PC-3 (cell line): Measurements from ENCODE around the gene AATF. TPM values are rescaled to one million over a fixed set of nuclear protein-coding genes. Genes with fewer than 3 reads are reported as not detected.

Experiments used
- ATAC-seq: fragments of 200-7000 bp; cut with Tn5 transposase; 2 replicates; pipeline ENCODE4 v1.9.1; 2020; ENCODE audit warnings: mild to moderate bottlenecking, moderate library complexity
- BruUV-seq: library from RNA; stranded (reverse); fragments of 400-500 nt; replicated peaks from 2 replicates; lab custom pipeline; 2021; lab: Mats Ljungman, UMichigan
- CTCF ChIA-PET: fragments of 300-600 bp; sonication (Branson Sonifier 250); formaldehyde crosslinking; loops from one replicate; lab custom pipeline; 2022; ENCODE audit warnings: antibody characterized with exemption; lab: Charles Lee
- POLR2A ChIA-PET: fragments of 300-600 bp; sonication (Branson Sonifier 250); formaldehyde crosslinking; loops from one replicate; lab custom pipeline; 2022; ENCODE audit warnings: antibody characterized with exemption; ENCODE audit not compliant: unreplicated experiment; lab: Charles Lee
- DNase-seq: peaks from one replicate; pipeline ENCODE4 v3.0.0-alpha.2; 2015
- H2AFZ ChIP-seq: fragments of 300-600 bp; sonication (generic); 2 replicates; pipeline ENCODE4 v1.6.0; 2016; ENCODE audit warnings: antibody characterized with exemption, low read length
- H3F3A ChIP-seq: fragments of 300-600 bp; sonication (generic); one replicate; pipeline ENCODE4 v1.6.0; 2017; ENCODE audit warnings: antibody characterized with exemption, low read length, control low read depth, mild to moderate bottlenecking; ENCODE audit not compliant: unreplicated experiment
- H3K27ac ChIP-seq: fragments of 300-600 bp; sonication (generic); 2 replicates; pipeline ENCODE4 v1.5.1; 2016; ENCODE audit warnings: mild to moderate bottlenecking, low read length
- H3K27me3 ChIP-seq: fragments of 300-600 bp; sonication (generic); 2 replicates; pipeline ENCODE4 v1.6.1; 2016; ENCODE audit warnings: low read length, mixed read lengths
- H3K36me3 ChIP-seq: fragments of 300-600 bp; sonication (generic); 2 replicates; pipeline ENCODE4 v1.6.1; 2016; ENCODE audit warnings: low read depth, mixed run types, low read length, mixed read lengths
- H3K4me1 ChIP-seq: fragments of 300-600 bp; sonication (generic); 2 replicates; pipeline ENCODE4 v1.5.1; 2016; ENCODE audit warnings: low read length; ENCODE audit not compliant: insufficient read depth
- H3K4me2 ChIP-seq: fragments of 300-600 bp; sonication (generic); 2 replicates; pipeline ENCODE4 v1.6.0; 2016; ENCODE audit warnings: low read length
- H3K4me3 ChIP-seq: fragments of 300-600 bp; sonication (generic); 2 replicates; pipeline ENCODE4 v1.5.1; 2016; ENCODE audit warnings: mild to moderate bottlenecking, low read length, mixed read lengths
- H3K79me2 ChIP-seq: fragments of 300-600 bp; sonication (generic); 2 replicates; pipeline ENCODE4 v1.6.1; 2017; ENCODE audit warnings: low read length, mixed read lengths
- H3K9ac ChIP-seq: fragments of 300-600 bp; sonication (generic); 2 replicates; pipeline ENCODE4 v1.6.0; 2016; ENCODE audit warnings: mild to moderate bottlenecking, low read length
- H3K9me2 ChIP-seq: fragments of 300-600 bp; sonication (generic); replicated peaks from 2 replicates; pipeline ENCODE4 v1.6.1; 2016; ENCODE audit warnings: mixed run types, low read length, mixed read lengths
- H3K9me3 ChIP-seq: fragments of 300-600 bp; sonication (generic); 2 replicates; pipeline ENCODE4 v1.6.1; 2016; ENCODE audit warnings: low read length, mixed read lengths
- H4K20me1 ChIP-seq: fragments of 300-600 bp; sonication (generic); 2 replicates; pipeline ENCODE4 v1.6.1; 2016; ENCODE audit warnings: low read length, mixed read lengths
- EZH2 ChIP-seq: fragments of 300-600 bp; sonication (generic); IDR thresholded peaks from one replicate; pipeline ENCODE4 v1.6.1; 2017; ENCODE audit warnings: antibody characterized with exemption, mild to moderate bottlenecking, low read length; ENCODE audit not compliant: unreplicated experiment
- EZH2phosphoT487 ChIP-seq: fragments of 300-600 bp; sonication (generic); IDR thresholded peaks from 2 replicates; pipeline ENCODE4 v1.6.1; 2018; ENCODE audit warnings: mild to moderate bottlenecking, antibody characterized with exemption, low read length, borderline replicate concordance
- intact Hi-C: fragments of 100-400 bp; cut with micrococcal nuclease; formaldehyde crosslinking; loops from 2 replicates; pipeline ENCODE4 v1.9.0; 2023
- total RNA-seq: library from RNA; depleted of rRNA; stranded (reverse); fragments of >200 nt; gene quantifications from 2 replicates; pipeline ENCODE4 v1.2.3, GENCODE V29; 2014
- TF ChIP-seq, protein P1 (sequence below): fragments of 300-600 bp; sonication (generic); conservative IDR thresholded peaks from 2 replicates; pipeline ENCODE4 v1.5.1; 2017; ENCODE audit warnings: antibody characterized with exemption, low read depth, mild to moderate bottlenecking, low read length

The AATF gene
- total RNA-seq, 1 experiment from 2014 or later = 25.5 TPM

- Histone ChIP-seq H3K4me1 (peaks cover 42% of the 10 kb centered on the region), H3K4me3 (peak overlapping the region; percentile 27; the same call in 1 of the 2 replicates), H3K4me2 (peak overlapping the region; percentile 73), H3F3A (no peaks in the 10 kb centered on the region), H3K9me3 (no peaks in the 10 kb centered on the region), H3K79me2 (no peaks in the 10 kb centered on the region), H3K27ac (peak overlapping the region; percentile 95), H3K36me3 (no peaks in the 10 kb centered on the region), H3K9ac (peak overlapping the region; percentile 73), H3K27me3 (no peaks in the 10 kb centered on the region), H2AFZ (peak overlapping the region; percentile 79), H4K20me1 (no peaks in the 10 kb centered on the region), H3K9me2 (no peaks in the 10 kb centered on the region)
- ATAC-seq (peak; percentile 33), DNase-seq (peak; percentile 65)
- TF ChIP-seq EZH2 (no peak), EZH2phosphoT487 (no peak)
- TF ChIP-seq, protein P1, sequence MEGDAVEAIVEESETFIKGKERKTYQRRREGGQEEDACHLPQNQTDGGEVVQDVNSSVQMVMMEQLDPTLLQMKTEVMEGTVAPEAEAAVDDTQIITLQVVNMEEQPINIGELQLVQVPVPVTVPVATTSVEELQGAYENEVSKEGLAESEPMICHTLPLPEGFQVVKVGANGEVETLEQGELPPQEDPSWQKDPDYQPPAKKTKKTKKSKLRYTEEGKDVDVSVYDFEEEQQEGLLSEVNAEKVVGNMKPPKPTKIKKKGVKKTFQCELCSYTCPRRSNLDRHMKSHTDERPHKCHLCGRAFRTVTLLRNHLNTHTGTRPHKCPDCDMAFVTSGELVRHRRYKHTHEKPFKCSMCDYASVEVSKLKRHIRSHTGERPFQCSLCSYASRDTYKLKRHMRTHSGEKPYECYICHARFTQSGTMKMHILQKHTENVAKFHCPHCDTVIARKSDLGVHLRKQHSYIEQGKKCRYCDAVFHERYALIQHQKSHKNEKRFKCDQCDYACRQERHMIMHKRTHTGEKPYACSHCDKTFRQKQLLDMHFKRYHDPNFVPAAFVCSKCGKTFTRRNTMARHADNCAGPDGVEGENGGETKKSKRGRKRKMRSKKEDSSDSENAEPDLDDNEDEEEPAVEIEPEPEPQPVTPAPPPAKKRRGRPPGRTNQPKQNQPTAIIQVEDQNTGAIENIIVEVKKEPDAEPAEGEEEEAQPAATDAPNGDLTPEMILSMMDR = no peak
- CTCF ChIA-PET = no interaction called here
- no TSS peak for BruUV-seq
- POLR2A ChIA-PET = no interaction called here
- intact Hi-C loops = loop anchor here (2.0 kb wide), 1 partner anchor 70 kb away; no protein-coding TSS in a partner anchor
These were observed 28.4 kb upstream of the AATF start for GRCh38 chr17:36920032-36921005.

DNA sequence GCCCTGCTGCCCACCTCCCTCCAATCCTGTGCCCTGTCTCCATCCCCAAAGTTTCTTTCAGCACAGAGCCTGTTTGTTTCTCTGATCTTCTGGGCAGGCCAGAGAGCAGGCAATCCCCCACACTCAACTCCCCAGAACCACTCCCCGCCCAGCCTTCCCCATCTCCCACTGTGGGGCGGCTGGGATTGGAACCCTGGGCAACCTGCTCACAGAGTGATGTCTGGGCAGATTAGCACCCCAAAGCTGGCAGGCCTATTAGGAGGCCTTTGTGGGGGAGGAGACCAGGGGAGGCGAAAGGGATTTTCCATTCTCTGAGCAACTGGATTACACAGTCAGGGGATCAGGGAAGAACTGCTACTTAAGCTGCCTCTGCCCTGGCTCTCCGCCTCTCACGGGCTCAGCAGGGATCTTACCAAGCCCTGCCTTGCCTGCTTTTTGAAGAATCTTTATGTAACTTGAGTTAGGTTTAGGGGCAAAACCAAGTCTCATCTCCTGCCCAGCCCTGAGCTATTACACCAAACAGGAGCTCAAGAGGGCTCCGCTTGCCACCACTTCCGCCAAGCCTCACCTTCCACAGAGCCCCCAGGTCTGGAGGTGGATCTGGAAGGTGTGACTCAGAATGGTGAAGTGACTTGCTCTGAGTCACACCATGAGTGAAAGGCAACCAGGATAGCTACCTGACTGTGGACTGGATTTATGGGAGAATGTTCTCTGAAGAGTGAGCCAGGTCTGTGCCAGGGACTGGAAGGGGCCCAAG is 27.5 kb upstream of the AATF start:
- intact Hi-C loops = loop anchor here (2.0 kb wide), 1 partner anchor 70 kb away; no protein-coding TSS in a partner anchor
- peak overlapping the region; percentile 27; the same call in 1 of the 2 replicates for H3K4me3 ChIP-seq
- H3K27ac ChIP-seq = peak overlapping the region; percentile 95
- H3F3A ChIP-seq = no peaks in the 10 kb centered on the region
- no peaks in the 10 kb centered on the region for H4K20me1 ChIP-seq
- TF ChIP-seq, protein P1 = no peak
- TF ChIP-seq EZH2 (no peak), EZH2phosphoT487 (no peak)
- ATAC-seq (peak; percentile 93), DNase-seq (peak; percentile 92)
- no peaks in the 10 kb centered on the region for H3K9me3 ChIP-seq
- no peaks in the 10 kb centered on the region for H3K79me2 ChIP-seq
- peak overlapping the region; percentile 79 for H2AFZ ChIP-seq
- POLR2A ChIA-PET = no interaction called here
- H3K4me1 ChIP-seq = peaks cover 42% of the 10 kb centered on the region
- no peaks in the 10 kb centered on the region for H3K36me3 ChIP-seq
- CTCF ChIA-PET = no interaction called here
- H3K9me2 ChIP-seq = no peaks in the 10 kb centered on the region
- no peaks in the 10 kb centered on the region for H3K27me3 ChIP-seq
- H3K9ac ChIP-seq = peak overlapping the region; percentile 73
- TSS peak; percentile 76 for BruUV-seq
- H3K4me2 ChIP-seq = peak overlapping the region; percentile 73
